SK-MEL-5 (cell line): Measurements from ENCODE around the gene KLHL1. TPM values are rescaled to one million over a fixed set of nuclear protein-coding genes. Genes with fewer than 3 reads are reported as not detected.
A peak's percentile ranks its signal among the peaks of the same experiment; 100 is the strongest.
"Not testable (repeated sequence)": the region's sequence is repeated elsewhere in the genome, so short reads cannot be mapped to it uniquely, and the experiment has no call there.

ENCODE experiments used
- DNase-seq: peaks from one replicate; pipeline ENCODE4 v3.0.0-alpha.2; 2016; ENCODE audit warnings: low read depth, low spot score
- in situ Hi-C: cut with HindIII; loops from 2 replicates; pipeline ENCODE4 v1.10.0; 2016; ENCODE audit warnings: low sequenced_read_pairs, high pct_unique_total_duplicates, low pct_unique_long_range_greater_than_20kb
- polyA plus RNA-seq, 2 experiments: library from polyadenylated mRNA; depleted of rRNA; stranded (reverse); fragments of >200 nt; gene quantifications; 2 replicates each; pipeline ENCODE4 v1.2.3, GENCODE V29; 2015
- total RNA-seq: library from RNA; depleted of rRNA; stranded (reverse); fragments of >200 nt; shearing (Covaris generic); gene quantifications from 2 replicates; pipeline ENCODE4 v1.2.3, GENCODE V29; 2014; rRNA removed

The KLHL1 gene
- total RNA-seq: 0.03 and 0.08 TPM in 2 replicates
- 0.01 TPM in 1 of 2 replicates, not detected in the other for polyA plus RNA-seq (2015; cell fraction: cytosol; rRNA removed)
- not detected in 2 replicates for polyA plus RNA-seq (2015; cell fraction: nucleus; rRNA removed)

- no peak for DNase-seq
- in situ Hi-C loops: no loop called here
These were observed at the start of gene KLHL1 for GRCh38 chr13:70108356-70109105. Gene KLHL1 (minus strand): TSS chr13:70108452. CDS start chr13:70107699, 753 bp downstream.

- in situ Hi-C loops, DNase-seq: not testable (repeated sequence)
These were observed 34.4 kb upstream of the KLHL1 start for GRCh38 chr13:70142658-70143057.

GRCh38 chr13:70128098-70128497, 19.8 kb upstream of the KLHL1 start:
- in situ Hi-C loops: no loop called here
- DNase-seq: no peak

- no peak for DNase-seq
- in situ Hi-C loops: no loop called here
These were observed 17.4 kb upstream of the KLHL1 start for GRCh38 chr13:70125693-70126092.

- DNase-seq: no peak
- in situ Hi-C loops: no loop called here
These were observed 9.2 kb upstream of the KLHL1 start for GRCh38 chr13:70117338-70117905.

- no peak for DNase-seq
- in situ Hi-C loops: no loop called here
These were observed 562 bp downstream of the KLHL1 start, which contains the start of gene ATXN8OS for GRCh38 chr13:70107498-70108281. Gene ATXN8OS (plus strand): TSS chr13:70107826.

GRCh38 chr13:70107125-70107497, 1.1 kb downstream of the KLHL1 start:
- in situ Hi-C loops: no loop called here
- DNase-seq: no peak

- in situ Hi-C loops: no loop called here
- DNase-seq: no peak
These were observed 3.8 kb downstream of the KLHL1 start for GRCh38 chr13:70104481-70104880.

GRCh38 chr13:70098669-70099068, 9.6 kb downstream of the KLHL1 start:
- in situ Hi-C loops: no loop called here
- peak; percentile 60 for DNase-seq

- DNase-seq: no peak
- in situ Hi-C loops: no loop called here
These were observed 18.1 kb downstream of the KLHL1 start for GRCh38 chr13:70090036-70090723.

GRCh38 chr13:70088926-70089325, 19.3 kb downstream of the KLHL1 start:
- in situ Hi-C loops: no loop called here
- no peak for DNase-seq

- in situ Hi-C loops: no loop called here
- peak; percentile 11 for DNase-seq
These were observed 21.0 kb downstream of the KLHL1 start for GRCh38 chr13:70087247-70087646.

- in situ Hi-C loops: no loop called here
- no peak for DNase-seq
These were observed 28.2 kb downstream of the KLHL1 start for GRCh38 chr13:70080012-70080411.

GRCh38 chr13:70054572-70054971, 53.7 kb downstream of the KLHL1 start:
- DNase-seq: no peak
- in situ Hi-C loops: no loop called here

GRCh38 chr13:70051531-70051930, 56.7 kb downstream of the KLHL1 start:
- in situ Hi-C loops: no loop called here

GRCh38 chr13:70043685-70044084, 64.6 kb downstream of the KLHL1 start:
- in situ Hi-C loops: no loop called here
- DNase-seq: peak; percentile 42

More at GRCh38 chr13:70051531-70051930, 56.7 kb downstream of the KLHL1 start:
- DNase-seq: no peak

- no peak for DNase-seq
- in situ Hi-C loops: no loop called here
These were observed 66.1 kb downstream of the KLHL1 start for GRCh38 chr13:70042193-70042592.

GRCh38 chr13:70034286-70034685, 74.0 kb downstream of the KLHL1 start:
- in situ Hi-C loops: no loop called here
- peak; percentile 9 for DNase-seq
